Measurements from ENCODE around the gene TRPV4. TPM values are rescaled to one million over a fixed set of nuclear protein-coding genes. Genes with fewer than 3 reads are reported as not detected.

TRPV4 gene
- total and polyA plus RNA-seq, 2 experiments from 2014 or later = 2.3 to 4.7 TPM

- H2AFZ ChIP-seq = no peak overlapping the region
- H3K36me3 ChIP-seq (replicated peaks; ENCODE audit: insufficient read depth, low read depth) = no peaks in the 10 kb centered on the region
- H4K20me1 ChIP-seq (ENCODE audit: insufficient read depth, poor library complexity, severe bottlenecking) = no peaks in the 10 kb centered on the region
- no peak overlapping the region for H3K4me3 ChIP-seq
- WGBS (ENCODE audit: low lambda C conversion rate, missing lambda C conversion rate) = 68% methylated on average over 5 of the region's 6 CpGs
- no peak overlapping the region for H3K27ac ChIP-seq
- H3K4me2 ChIP-seq = no peak overlapping the region
- no peaks in the 10 kb centered on the region for H3K9me2 ChIP-seq (replicated peaks; ENCODE audit: insufficient read depth)
- no peaks in the 10 kb centered on the region for H3K4me1 ChIP-seq (ENCODE audit: insufficient read depth)
- no peak for DNase-seq (ENCODE audit: low spot score)
- TF ChIP-seq CTCF (IDR thresholded peaks at IDR 0.05; ENCODE audit: poor library complexity) = no peak
- no peak for TF ChIP-seq EZH2 (IDR thresholded peaks at IDR 0.05; ENCODE audit: borderline replicate concordance)
- no peak for TF ChIP-seq EZH2phosphoT487 (IDR thresholded peaks at IDR 0.05; ENCODE audit: low read depth, severe bottlenecking, unreplicated experiment)
- H3K27me3 ChIP-seq = no peaks in the 10 kb centered on the region
- H3K9me3 ChIP-seq (ENCODE audit: low read depth) = no peaks in the 10 kb centered on the region
- H3K79me2 ChIP-seq = no peaks in the 10 kb centered on the region
Measured at GRCh38 chr12:109839444-109839843, 6.2 kb upstream of the TRPV4 start.

- no peak overlapping the region for H3K4me2 ChIP-seq
- H2AFZ ChIP-seq = no peak overlapping the region
- no peak for DNase-seq (ENCODE audit: low spot score)
- 81% methylated on average over 3 of the region's 3 CpGs for WGBS (ENCODE audit: low lambda C conversion rate, missing lambda C conversion rate)
- no peak for TF ChIP-seq EZH2phosphoT487 (IDR thresholded peaks at IDR 0.05; ENCODE audit: low read depth, severe bottlenecking, unreplicated experiment)
- no peak for TF ChIP-seq EZH2 (IDR thresholded peaks at IDR 0.05; ENCODE audit: borderline replicate concordance)
- no peak for TF ChIP-seq CTCF (IDR thresholded peaks at IDR 0.05; ENCODE audit: poor library complexity)
- H3K36me3 ChIP-seq (replicated peaks; ENCODE audit: insufficient read depth, low read depth) = no peaks in the 10 kb centered on the region
- H3K79me2 ChIP-seq = no peaks in the 10 kb centered on the region
- H3K27ac ChIP-seq = no peak overlapping the region
- H3K4me1 ChIP-seq (ENCODE audit: insufficient read depth) = no peaks in the 10 kb centered on the region
- no peak overlapping the region for H3K4me3 ChIP-seq
- H3K9me2 ChIP-seq (replicated peaks; ENCODE audit: insufficient read depth) = no peaks in the 10 kb centered on the region
- H3K9me3 ChIP-seq (ENCODE audit: low read depth) = no peaks in the 10 kb centered on the region
- H3K27me3 ChIP-seq = no peaks in the 10 kb centered on the region
- H4K20me1 ChIP-seq (ENCODE audit: insufficient read depth, poor library complexity, severe bottlenecking) = no peaks in the 10 kb centered on the region
Measured at GRCh38 chr12:109836916-109837315, 3.7 kb upstream of the TRPV4 start.

GRCh38 chr12:109835827-109836226, 2.6 kb upstream of the TRPV4 start:
- no peaks in the 10 kb centered on the region for H3K9me2 ChIP-seq (replicated peaks; ENCODE audit: insufficient read depth)
- no peaks in the 10 kb centered on the region for H3K9me3 ChIP-seq (ENCODE audit: low read depth)
- DNase-seq (ENCODE audit: low spot score) = no peak
- no peaks in the 10 kb centered on the region for H4K20me1 ChIP-seq (ENCODE audit: insufficient read depth, poor library complexity, severe bottlenecking)
- H3K4me2 ChIP-seq = no peak overlapping the region
- H3K4me3 ChIP-seq = no peak overlapping the region
- no peaks in the 10 kb centered on the region for H3K79me2 ChIP-seq
- no peaks in the 10 kb centered on the region for H3K27me3 ChIP-seq
- WGBS (ENCODE audit: low lambda C conversion rate, missing lambda C conversion rate) = 98% methylated on average over 4 of the region's 4 CpGs
- H3K27ac ChIP-seq = no peak overlapping the region
- H3K36me3 ChIP-seq (replicated peaks; ENCODE audit: insufficient read depth, low read depth) = no peaks in the 10 kb centered on the region
- H2AFZ ChIP-seq = no peak overlapping the region
- no peaks in the 10 kb centered on the region for H3K4me1 ChIP-seq (ENCODE audit: insufficient read depth)
- TF ChIP-seq EZH2phosphoT487 (IDR thresholded peaks at IDR 0.05; ENCODE audit: low read depth, severe bottlenecking, unreplicated experiment) (no peak), EZH2 (IDR thresholded peaks at IDR 0.05; ENCODE audit: borderline replicate concordance) (no peak), CTCF (IDR thresholded peaks at IDR 0.05; ENCODE audit: poor library complexity) (no peak)

Measured in hepatocyte (in vitro differentiated cells).